H9 (cell line): ENCODE results near the gene SRBD1. TPM values are rescaled to one million over a fixed set of nuclear protein-coding genes. Genes with fewer than 3 reads are reported as not detected.

Source experiments
- DNase-seq: peaks from one replicate; pipeline ENCODE4 v3.0.0-alpha.2; 2017
- H2AFZ ChIP-seq: one replicate; pipeline ENCODE4 v1.6.1; 2013; ENCODE audit warnings: mild to moderate bottlenecking, low read length, control low read depth, moderate library complexity
- H2AK5ac ChIP-seq: 2 replicates; pipeline ENCODE4 v1.6.1; 2013; ENCODE audit warnings: low read length, control low read depth, mixed read lengths; ENCODE audit not compliant: insufficient read length
- H2BK120ac ChIP-seq: one replicate; pipeline ENCODE4 v1.6.1; 2013; ENCODE audit warnings: low read depth, mild to moderate bottlenecking, low read length, control low read depth, inconsistent platforms; ENCODE audit not compliant: poor library complexity, severe bottlenecking
- H2BK12ac ChIP-seq: 2 replicates; pipeline ENCODE4 v1.6.1; 2013; ENCODE audit warnings: low read length, control low read depth, mixed read lengths, low read depth; ENCODE audit not compliant: insufficient read length
- H2BK15ac ChIP-seq: 2 replicates; pipeline ENCODE4 v1.6.1; 2013; ENCODE audit warnings: low read depth, low read length, control low read depth
- H2BK20ac ChIP-seq: one replicate; pipeline ENCODE4 v1.6.1; 2013; ENCODE audit warnings: low read depth, mild to moderate bottlenecking, low read length, control low read depth, inconsistent platforms; ENCODE audit not compliant: poor library complexity, severe bottlenecking
- H2BK5ac ChIP-seq: 2 replicates; pipeline ENCODE4 v1.6.1; 2013; ENCODE audit warnings: low read length, control low read depth, mixed read lengths; ENCODE audit not compliant: insufficient read length
- H3K14ac ChIP-seq: 2 replicates; pipeline ENCODE4 v1.6.1; 2013; ENCODE audit warnings: low read length, control low read depth; ENCODE audit not compliant: insufficient read depth
- H3K18ac ChIP-seq: 2 replicates; pipeline ENCODE4 v1.6.1; 2013; ENCODE audit warnings: low read depth, mild to moderate bottlenecking, mixed read lengths, low read length, control low read depth; ENCODE audit not compliant: insufficient read length
- H3K23ac ChIP-seq: 2 replicates; pipeline ENCODE4 v1.6.1; 2013; ENCODE audit warnings: low read length, control low read depth, mixed read lengths, low read depth; ENCODE audit not compliant: insufficient read length
- H3K23me2 ChIP-seq: 2 replicates; pipeline ENCODE4 v1.6.1; 2013; ENCODE audit warnings: low read depth, mild to moderate bottlenecking, mixed read lengths, low read length, control low read depth; ENCODE audit not compliant: insufficient read length, poor library complexity, severe bottlenecking
- H3K27ac ChIP-seq: 2 replicates; pipeline ENCODE4 v1.5.1; 2013; ENCODE audit warnings: low read length, control low read depth, mixed read lengths, low read depth; ENCODE audit not compliant: insufficient read length
- H3K27me3 ChIP-seq: 2 replicates; pipeline ENCODE4 v1.6.1; 2013; ENCODE audit warnings: low read length, control low read depth, inconsistent platforms; ENCODE audit not compliant: insufficient read depth
- H3K4ac ChIP-seq: 2 replicates; pipeline ENCODE4 v1.6.1; 2013; ENCODE audit warnings: low read depth, mild to moderate bottlenecking, control low read depth, inconsistent platforms, low read length, moderate library complexity
- H3K4me1 ChIP-seq: 2 replicates; pipeline ENCODE4 v1.6.1; 2013; ENCODE audit warnings: low read length, control low read depth, inconsistent platforms; ENCODE audit not compliant: insufficient read depth
- H3K4me2 ChIP-seq: 2 replicates; pipeline ENCODE4 v1.6.1; 2013; ENCODE audit warnings: low read length, control low read depth, mixed read lengths; ENCODE audit not compliant: insufficient read length, insufficient read depth
- H3K56ac ChIP-seq: 2 replicates; pipeline ENCODE4 v1.6.1; 2013; ENCODE audit warnings: low read depth, mild to moderate bottlenecking, mixed read lengths, low read length, control low read depth; ENCODE audit not compliant: insufficient read length
- H3K79me1 ChIP-seq: 2 replicates; pipeline ENCODE4 v1.6.1; 2013; ENCODE audit warnings: low read depth, mild to moderate bottlenecking, moderate library complexity, low read length, control low read depth, inconsistent platforms; ENCODE audit not compliant: insufficient read depth, poor library complexity, severe bottlenecking
- H3K79me2 ChIP-seq: 2 replicates; pipeline ENCODE4 v1.6.1; 2013; ENCODE audit warnings: low read length, control low read depth, inconsistent platforms; ENCODE audit not compliant: insufficient read depth
- H3K9ac ChIP-seq: 2 replicates; pipeline ENCODE4 v1.6.1; 2013; ENCODE audit warnings: low read length, control low read depth, mixed read lengths; ENCODE audit not compliant: insufficient read length; ENCODE audit errors: extremely low read depth
- H3K9me3 ChIP-seq: one replicate; pipeline ENCODE4 v1.6.1; 2013; ENCODE audit warnings: low read depth, low read length, inconsistent platforms; ENCODE audit not compliant: control insufficient read depth
- H3T11ph ChIP-seq: one replicate; pipeline ENCODE4 v1.6.1; 2013; ENCODE audit warnings: mild to moderate bottlenecking, low read length, control low read depth, inconsistent platforms
- H4K20me1 ChIP-seq: one replicate; pipeline ENCODE4 v1.6.1; 2013; ENCODE audit not compliant: control insufficient read depth, insufficient read length, insufficient read depth
- H4K5ac ChIP-seq: 2 replicates; pipeline ENCODE4 v1.6.1; 2013; ENCODE audit warnings: low read depth, mild to moderate bottlenecking, mixed read lengths, low read length, control low read depth; ENCODE audit not compliant: insufficient read length
- H4K8ac ChIP-seq: replicated peaks from 2 replicates; pipeline ENCODE4 v1.6.1; 2013; ENCODE audit warnings: low read length, control low read depth, mixed read lengths, low read depth; ENCODE audit not compliant: insufficient read length
- H4K91ac ChIP-seq: 2 replicates; pipeline ENCODE4 v1.6.1; 2013; ENCODE audit warnings: low read depth, mild to moderate bottlenecking, moderate library complexity, mixed read lengths, low read length, control low read depth; ENCODE audit not compliant: insufficient read length
- H3K27ac Mint-ChIP-seq, 3 experiments: 2 replicates in 2 of 3; 3 replicates in 1 of 3; pipeline ENCODE4 v1.8.0; 2020 to 2021; ENCODE audit warnings: mixed read lengths in 3 of 3, mild to moderate bottlenecking in 1 of 3, moderate library complexity in 1 of 3
- H3K27me3 Mint-ChIP-seq: 2 replicates; pipeline ENCODE4 v1.8.0; 2021; ENCODE audit warnings: low read depth, mild to moderate bottlenecking, moderate library complexity, mixed read lengths
- H3K36me3 Mint-ChIP-seq, 3 experiments: 2 replicates in 2 of 3; 3 replicates in 1 of 3; pipeline ENCODE4 v1.8.0; 2020 to 2021; ENCODE audit warnings: low read depth in 3 of 3, mixed read lengths in 3 of 3; ENCODE audit not compliant: insufficient read depth in 1 of 3
- H3K4me1 Mint-ChIP-seq, 2 experiments: 2 replicates each; pipeline ENCODE4 v1.8.0; 2020; ENCODE audit warnings: mixed read lengths in 2 of 2
- H3K4me3 Mint-ChIP-seq, 2 experiments: 2 replicates in 1 of 2; 3 replicates in 1 of 2; pipeline ENCODE4 v1.8.0; 2020 to 2021; ENCODE audit warnings: mild to moderate bottlenecking in 2 of 2, mixed read lengths in 2 of 2, moderate library complexity in 1 of 2
- H3K9me3 Mint-ChIP-seq, 2 experiments: 2 replicates in 1 of 2; 3 replicates in 1 of 2; pipeline ENCODE4 v1.8.0; 2020; ENCODE audit warnings: mild to moderate bottlenecking in 2 of 2, mixed read lengths in 2 of 2, moderate library complexity in 1 of 2
- CTCF ChIP-seq: fragments of 200-600 bp; sonication (generic); conservative IDR thresholded peaks from 3 replicates; pipeline ENCODE4 v1.8.0; 2021; ENCODE audit warnings: antibody characterized with exemption, mild to moderate bottlenecking
- WGBS: extraction: QIAGEN DNeasy Blood & Tissue Kit; methylation state at CpG from one replicate; pipeline ENCODE4 v1.1.7; 2013; ENCODE audit warnings: missing lambda C conversion rate, low lambda C conversion rate, mixed read lengths; ENCODE audit not compliant: insufficient read length; ENCODE audit errors: extremely low coverage; 5-methylcytosine and 5-hydroxymethylcytosine counted together
- total RNA-seq: library from RNA; stranded (reverse); gene quantifications from 2 replicates; pipeline ENCODE4 v1.2.1, GENCODE V29; 2021

SRBD1 gene
- total RNA-seq, 1 experiment from 2014 or later: 18.3 TPM

DNA sequence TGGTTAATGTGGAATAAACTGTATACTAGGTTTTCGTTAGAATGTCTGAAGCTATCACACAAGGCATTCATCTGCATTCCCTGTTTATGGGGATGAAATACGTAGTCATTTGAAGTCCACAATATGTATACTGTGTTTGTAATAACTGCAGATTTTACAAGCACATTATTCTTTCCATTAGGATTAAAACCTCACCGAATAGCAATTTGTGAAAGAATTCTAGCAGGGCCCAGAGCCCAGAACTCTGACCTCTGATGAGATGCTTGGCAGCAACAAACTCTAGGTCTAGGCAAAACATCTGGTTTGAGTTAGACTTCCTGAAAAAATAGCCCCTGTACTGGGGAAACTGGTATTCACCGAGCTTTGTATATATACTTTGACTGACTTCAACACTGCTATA, 158.2 kb downstream of the SRBD1 start:
- no peak overlapping the region for H3K9ac ChIP-seq
- H3K23ac ChIP-seq: no peak overlapping the region
- H3K4me2 ChIP-seq: no peak overlapping the region
- no peak overlapping the region for H2BK12ac ChIP-seq
- no peak overlapping the region for H4K8ac ChIP-seq
- no peak overlapping the region for H3K27ac ChIP-seq
- no peak overlapping the region for H2BK15ac ChIP-seq
- no peak overlapping the region for H2AK5ac ChIP-seq
- Mint-ChIP-seq H3K27ac (no peak overlapping the region), H3K4me3 (no peak overlapping the region), H3K4me1 (peaks cover 5 to 6% of the 10 kb centered on the region in 2 experiments; a peak in 2 of 4 replicates), H3K27me3 (no peaks in the 10 kb centered on the region), H3K9me3 (no peaks in the 10 kb centered on the region), H3K36me3 (no peaks in the 10 kb centered on the region)
- H3K79me2 ChIP-seq: no peaks in the 10 kb centered on the region
- H3K14ac ChIP-seq: no peak overlapping the region
- no peaks in the 10 kb centered on the region for H3K79me1 ChIP-seq
- H2AFZ ChIP-seq: no peak overlapping the region
- H2BK120ac ChIP-seq: no peak overlapping the region
- no peak overlapping the region for H4K5ac ChIP-seq
- no peak for DNase-seq
- H3K23me2 ChIP-seq: no peaks in the 10 kb centered on the region
- no peaks in the 10 kb centered on the region for H3K4me1 ChIP-seq
- H4K20me1 ChIP-seq: no peaks in the 10 kb centered on the region
- H2BK20ac ChIP-seq: no peak overlapping the region
- WGBS: no CpG with 5 or more reads among the region's 4 CpGs
- no peak overlapping the region for H4K91ac ChIP-seq
- no peak for TF ChIP-seq CTCF
- no peak overlapping the region for H3K18ac ChIP-seq
- no peaks in the 10 kb centered on the region for H3K9me3 ChIP-seq
- no peak overlapping the region for H3T11ph ChIP-seq
- H3K56ac ChIP-seq: no peak overlapping the region
- no peaks in the 10 kb centered on the region for H3K27me3 ChIP-seq
- no peak overlapping the region for H3K4ac ChIP-seq
- no peak overlapping the region for H2BK5ac ChIP-seq
